OCI-LY7 (cell line): ENCODE measurements around the gene SLC26A11. TPM values are rescaled to one million over a fixed set of nuclear protein-coding genes. Genes with fewer than 3 reads are reported as not detected.

Experiments
- BruUV-seq: library from RNA; stranded (reverse); fragments of 400-500 nt; replicated peaks from 2 replicates; lab custom pipeline; 2021; lab: Mats Ljungman, UMichigan
- CTCF ChIA-PET: fragments of 300-600 bp; sonication (Branson Sonifier 250); formaldehyde crosslinking; loops from one replicate; lab custom pipeline; 2022; ENCODE audit warnings: antibody characterized with exemption; ENCODE audit not compliant: unreplicated experiment; lab: Charles Lee
- POLR2A ChIA-PET: fragments of 300-600 bp; sonication (Branson Sonifier 250); formaldehyde crosslinking; loops from one replicate; lab custom pipeline; 2022; ENCODE audit warnings: antibody characterized with exemption; lab: Charles Lee
- DNase-seq: peaks from one replicate; pipeline ENCODE4 v3.0.0-alpha.2; 2015; ENCODE audit warnings: low spot score
- H2AFZ ChIP-seq: fragments of 200-600 bp; sonication (generic), shearing (Covaris generic); 2 replicates; pipeline ENCODE4 v1.6.1; 2014; ENCODE audit warnings: mild to moderate bottlenecking, antibody characterized with exemption, low read length, moderate library complexity
- H3K27ac ChIP-seq: fragments of 200-600 bp; sonication (generic); 2 replicates; pipeline ENCODE4 v1.5.1; 2014; ENCODE audit warnings: mixed run types, low read depth, mild to moderate bottlenecking, moderate library complexity, low read length, inconsistent platforms; ENCODE audit not compliant: poor library complexity, severe bottlenecking
- H3K36me3 ChIP-seq: fragments of 200-600 bp; sonication (generic); 2 replicates; pipeline ENCODE4 v1.6.1; 2014; ENCODE audit warnings: mild to moderate bottlenecking, antibody characterized with exemption, low read length, moderate library complexity, mixed read lengths; ENCODE audit not compliant: insufficient read depth
- H3K4me1 ChIP-seq: fragments of 200-600 bp; sonication (generic); 2 replicates; pipeline ENCODE4 v1.5.1; 2014; ENCODE audit warnings: mild to moderate bottlenecking, low read length; ENCODE audit not compliant: insufficient read depth, poor library complexity, severe bottlenecking
- H3K4me2 ChIP-seq: fragments of 200-600 bp; sonication (generic); 2 replicates; pipeline ENCODE4 v1.6.1; 2014; ENCODE audit warnings: mild to moderate bottlenecking, low read length
- H3K4me3 ChIP-seq: fragments of 200-600 bp; sonication (generic); 2 replicates; pipeline ENCODE4 v1.5.1; 2014; ENCODE audit warnings: mild to moderate bottlenecking, low read depth, low read length; ENCODE audit not compliant: poor library complexity, severe bottlenecking
- H3K79me2 ChIP-seq: fragments of 200-600 bp; sonication (generic); 2 replicates; pipeline ENCODE4 v1.6.1; 2016; ENCODE audit warnings: low read depth, mild to moderate bottlenecking, low read length, moderate library complexity, mixed read lengths; ENCODE audit not compliant: insufficient read depth
- H3K9me2 ChIP-seq: fragments of 200-600 bp; sonication (generic); 2 replicates; pipeline ENCODE4 v1.6.1; 2016; ENCODE audit warnings: mild to moderate bottlenecking, low read length, mixed read lengths; ENCODE audit not compliant: insufficient read depth
- H3K9me3 ChIP-seq: fragments of 200-600 bp; sonication (generic); 2 replicates; pipeline ENCODE4 v1.6.1; 2014; ENCODE audit warnings: mild to moderate bottlenecking, mixed run types, low read length, mixed read lengths
- H4K20me1 ChIP-seq: fragments of 200-600 bp; sonication (generic); 2 replicates; pipeline ENCODE4 v1.6.1; 2014; ENCODE audit warnings: mild to moderate bottlenecking, antibody characterized with exemption, low read length, moderate library complexity, mixed read lengths; ENCODE audit not compliant: insufficient read depth
- CTCF ChIP-seq: fragments of 200-600 bp; sonication (generic); conservative IDR thresholded peaks from 2 replicates; pipeline ENCODE4 v1.5.1; 2014; ENCODE audit warnings: mild to moderate bottlenecking, antibody characterized with exemption, low read length, moderate library complexity, mixed read lengths
- EZH2phosphoT487 ChIP-seq: fragments of 200-600 bp; sonication (generic); IDR thresholded peaks from 2 replicates; pipeline ENCODE4 v1.6.1; 2018; ENCODE audit warnings: low read depth, borderline replicate concordance, mild to moderate bottlenecking, mixed run types, antibody characterized with exemption, low read length, moderate library complexity, mixed read lengths
- intact Hi-C: fragments of 100-400 bp; cut with micrococcal nuclease; formaldehyde crosslinking; loops from one replicate; pipeline ENCODE4 v1.10.0; 2022; ENCODE audit not compliant: unreplicated experiment
- total RNA-seq, 2 experiments: library from RNA; depleted of rRNA in 1 of 2; stranded (reverse); fragments of >200 nt in 1 of 2; shearing (Covaris generic) in 1 of 2; gene quantifications; 2 replicates each; pipeline ENCODE4 v1.2.3, GENCODE V29; 2014 to 2022

SLC26A11 gene
- total RNA-seq, 2 experiments from 2014 or later = 3.5 to 4.1 TPM

GRCh38 chr17:80182118-80182844 lies 37.9 kb upstream of the SLC26A11 start:
- ChIA-PET CTCF (no interaction called here), POLR2A (no interaction called here)
- BruUV-seq = no TSS peak
- Histone ChIP-seq H3K9me2 (no peaks in the 10 kb centered on the region), H2AFZ (no peak overlapping the region), H3K4me2 (no peak overlapping the region), H3K4me1 (no peaks in the 10 kb centered on the region), H3K27ac (no peak overlapping the region), H3K36me3 (no peaks in the 10 kb centered on the region), H4K20me1 (no peaks in the 10 kb centered on the region), H3K79me2 (no peaks in the 10 kb centered on the region), H3K4me3 (no peak overlapping the region), H3K9me3 (no peaks in the 10 kb centered on the region)
- no peak for DNase-seq
- TF ChIP-seq EZH2phosphoT487 (no peak), CTCF (no peak)
- intact Hi-C loops = no loop called here

GRCh38 chr17:80182845-80183223 lies 37.4 kb upstream of the SLC26A11 start:
- POLR2A ChIA-PET = no interaction called here
- H3K9me2 ChIP-seq = no peaks in the 10 kb centered on the region

More at GRCh38 chr17:80182845-80183223, 37.4 kb upstream of the SLC26A11 start:
- TF ChIP-seq EZH2phosphoT487 (no peak), CTCF (no peak)
- intact Hi-C loops = no loop called here
- CTCF ChIA-PET = no interaction called here
- Histone ChIP-seq H3K4me1 (no peaks in the 10 kb centered on the region), H3K79me2 (no peaks in the 10 kb centered on the region), H3K4me2 (no peak overlapping the region), H2AFZ (no peak overlapping the region), H3K36me3 (no peaks in the 10 kb centered on the region), H3K4me3 (no peak overlapping the region), H3K27ac (no peak overlapping the region), H3K9me3 (no peaks in the 10 kb centered on the region), H4K20me1 (no peaks in the 10 kb centered on the region)
- no peak for DNase-seq
- BruUV-seq = no TSS peak
